Middle frontal gyrus (tissue), 1 donor: ENCODE measurements around the gene ZNF200.
"Not testable (repeated sequence)": the region's sequence is repeated elsewhere in the genome, so short reads cannot be mapped to it uniquely, and the experiment has no call there.

ENCODE experiments used
- DNase-seq: peaks from one replicate; pipeline ENCODE4 v3.0.0-alpha.2; 2015; ENCODE audit warnings: low spot score; ENCODE audit errors: extremely low spot score

Gene ZNF200

GRCh38 chr16:3202903-3203539, 31.9 kb downstream of the ZNF200 start:
- DNase-seq: no peak

GRCh38 chr16:3198334-3199072, 36.5 kb downstream of the ZNF200 start:
- DNase-seq: no peak

GRCh38 chr16:3197694-3198333, 37.1 kb downstream of the ZNF200 start:
- not testable (repeated sequence) for DNase-seq

- no peak for DNase-seq
These were observed 39.0 kb downstream of the ZNF200 start for GRCh38 chr16:3195975-3196374.

- no peak for DNase-seq
These were observed 40.2 kb downstream of the ZNF200 start for GRCh38 chr16:3194792-3195191.

- DNase-seq: no peak
These were observed 41.4 kb downstream of the ZNF200 start for GRCh38 chr16:3193221-3194212.

- no peak for DNase-seq
These were observed 42.4 kb downstream of the ZNF200 start for GRCh38 chr16:3192476-3193019.

- DNase-seq: no peak
These were observed 44.0 kb downstream of the ZNF200 start for GRCh38 chr16:3190949-3191353.

GRCh38 chr16:3189869-3190268, 45.1 kb downstream of the ZNF200 start:
- DNase-seq: no peak

GRCh38 chr16:3188925-3189825, 45.8 kb downstream of the ZNF200 start:
- DNase-seq: no peak

GRCh38 chr16:3188675-3188924, 46.4 kb downstream of the ZNF200 start:
- DNase-seq: no peak

- DNase-seq: no peak
These were observed 46.9 kb downstream of the ZNF200 start, which contains the start of gene OR1F1 for GRCh38 chr16:3187798-3188674. OR1F1 (plus strand) TSS chr16:3188204.

- no peak for DNase-seq
These were observed 47.8 kb downstream of the ZNF200 start for GRCh38 chr16:3186946-3187690.

GRCh38 chr16:3183445-3184139, 51.4 kb downstream of the ZNF200 start:
- DNase-seq: no peak

GRCh38 chr16:3182608-3183444, 52.1 kb downstream of the ZNF200 start:
- no peak for DNase-seq

GRCh38 chr16:3182293-3182607, 52.7 kb downstream of the ZNF200 start:
- not testable (repeated sequence) for DNase-seq

- no peak for DNase-seq
These were observed 54.5 kb downstream of the ZNF200 start for GRCh38 chr16:3180445-3180878.
